Peyer's patch (tissue), 4 donors: ENCODE data around the gene NRK. TPM values are rescaled to one million over a fixed set of nuclear protein-coding genes. Genes with fewer than 3 reads are reported as not detected.
"Not testable (repeated sequence)": the region's sequence is repeated elsewhere in the genome, so short reads cannot be mapped to it uniquely, and the experiment has no call there.

Experiments
- DNase-seq, 3 donors: peaks; one replicate each; pipeline ENCODE4 v3.0.0-alpha.2; 2017 to 2019
- H3K27ac ChIP-seq, 4 donors: fragments of 200-600 bp; sonication (generic); one replicate each; pipeline ENCODE4 v1.5.1; 2016 to 2019
- H3K27me3 ChIP-seq, 2 donors: fragments of 200-600 bp; sonication (generic); one replicate each; pipeline ENCODE4 v1.5.1; 2019
- H3K36me3 ChIP-seq, 3 donors: fragments of 200-600 bp; sonication (generic); one replicate each; pipeline ENCODE4 v1.5.1; 2016 to 2019
- H3K4me1 ChIP-seq, 4 donors: fragments of 200-600 bp; sonication (generic); one replicate each; pipeline ENCODE4 v1.5.1; 2016 to 2019
- H3K4me3 ChIP-seq, 4 donors: fragments of 200-600 bp; sonication (generic); 1 replicate in 3 of 4; 2 replicates in 1 of 4; pipeline ENCODE4 v1.5.1; 2016 to 2019; ENCODE audit warnings: mild to moderate bottlenecking in 1 of 4
- H3K9me3 ChIP-seq, 4 donors: fragments of 200-600 bp; sonication (generic); one replicate each; pipeline ENCODE4 v1.5.1; 2016 to 2019; ENCODE audit warnings: mild to moderate bottlenecking in 1 of 4
- CTCF ChIP-seq, 6 experiments: fragments of 450-650 bp in 4 of 6; fragments of 200-600 bp in 2 of 6; sonication (generic) in 1 of 6; IDR thresholded peaks; one replicate each; pipeline ENCODE4 v1.5.1; 2017 to 2019; ENCODE audit warnings: antibody characterized with exemption in 6 of 6, mild to moderate bottlenecking in 3 of 6, moderate library complexity in 1 of 6
- POLR2A ChIP-seq, 2 donors: fragments of 450-650 bp; IDR thresholded peaks; one replicate each; pipeline ENCODE4 v1.5.1; 2017; ENCODE audit warnings: antibody characterized with exemption in 2 of 2, mild to moderate bottlenecking in 2 of 2, moderate library complexity in 2 of 2
- total RNA-seq, 4 donors: library from RNA; depleted of rRNA; stranded (reverse); fragments of >200 nt; gene quantifications; one replicate each; pipeline ENCODE4 v1.1.0, GENCODE V29; 2016

NRK gene
- total RNA-seq, 4 donors from 2014 or later, result 0.53 to 1.7 TPM; not detected in 2

GRCh38 chrX:105973387-105973739, 151.0 kb downstream of the NRK start:
- H3K27ac ChIP-seq, result peak overlapping the region in 1 of 4 donors; percentile 53
- DNase-seq, result no peak
- TF ChIP-seq POLR2A (IDR thresholded peaks at IDR 0.05) (no peak), CTCF (IDR thresholded peaks at IDR 0.05) (no peak)

GRCh38 chrX:105975382-105975781, 153.0 kb downstream of the NRK start:
- peak in 3 of 6 experiments; percentile 39 to 56 (median 45) for TF ChIP-seq CTCF (IDR thresholded peaks at IDR 0.05)
- TF ChIP-seq POLR2A (IDR thresholded peaks at IDR 0.05), result no peak
- Histone ChIP-seq H3K4me3 (no peak overlapping the region), H3K27me3 (no peaks in the 10 kb centered on the region), H3K27ac (no peak overlapping the region), H3K4me1 (no peaks in the 10 kb centered on the region), H3K36me3 (no peaks in the 10 kb centered on the region), H3K9me3 (no peaks in the 10 kb centered on the region)
- DNase-seq, result no peak

More at GRCh38 chrX:105973387-105973739, 151.0 kb downstream of the NRK start:
- Histone ChIP-seq H3K36me3 (no peaks in the 10 kb centered on the region), H3K4me1 (no peaks in the 10 kb centered on the region), H3K4me3 (no peak overlapping the region), H3K27me3 (no peaks in the 10 kb centered on the region), H3K9me3 (no peaks in the 10 kb centered on the region)

- DNase-seq, result no peak
- Histone ChIP-seq H3K4me3 (no peak overlapping the region), H3K27me3 (no peaks in the 10 kb centered on the region), H3K4me1 (no peaks in the 10 kb centered on the region), H3K36me3 (no peaks in the 10 kb centered on the region), H3K27ac (no peak overlapping the region), H3K9me3 (no peaks in the 10 kb centered on the region)
- TF ChIP-seq POLR2A (IDR thresholded peaks at IDR 0.05), result no peak
- TF ChIP-seq CTCF (IDR thresholded peaks at IDR 0.05), result no peak
Measured at GRCh38 chrX:105981772-105982485, 159.6 kb downstream of the NRK start.

GRCh38 chrX:105988487-105988886, 166.1 kb downstream of the NRK start:
- not testable (repeated sequence) for H3K4me1 ChIP-seq, H3K36me3 ChIP-seq, H3K9me3 ChIP-seq, H3K27me3 ChIP-seq, H3K27ac ChIP-seq, DNase-seq, H3K4me3 ChIP-seq

GRCh38 chrX:105999294-105999693, 177.0 kb downstream of the NRK start:
- Histone ChIP-seq H3K9me3 (no peaks in the 10 kb centered on the region), H3K4me1 (no peaks in the 10 kb centered on the region), H3K27me3 (no peaks in the 10 kb centered on the region), H3K4me3 (no peak overlapping the region), H3K36me3 (no peaks in the 10 kb centered on the region), H3K27ac (no peak overlapping the region)
- TF ChIP-seq CTCF (IDR thresholded peaks at IDR 0.05) (no peak), POLR2A (IDR thresholded peaks at IDR 0.05) (no peak)
- DNase-seq, result no peak

- Histone ChIP-seq H3K27ac (no peak overlapping the region), H3K9me3 (no peaks in the 10 kb centered on the region), H3K4me1 (no peaks in the 10 kb centered on the region), H3K36me3 (no peaks in the 10 kb centered on the region), H3K4me3 (no peak overlapping the region), H3K27me3 (no peaks in the 10 kb centered on the region)
- TF ChIP-seq CTCF (IDR thresholded peaks at IDR 0.05) (no peak), POLR2A (IDR thresholded peaks at IDR 0.05) (no peak)
- no peak for DNase-seq
Measured at GRCh38 chrX:106000203-106000602, 177.9 kb downstream of the NRK start.

- H3K4me1 ChIP-seq, DNase-seq, H3K4me3 ChIP-seq, H3K27ac ChIP-seq, H3K36me3 ChIP-seq, H3K9me3 ChIP-seq, H3K27me3 ChIP-seq: not testable (repeated sequence)
Measured at GRCh38 chrX:106000609-106001008, 178.3 kb downstream of the NRK start.
